NCI-H1092 treated with DMSO at 0.1 percent for 48 hours (cell line): ENCODE measurements around the gene RFTN1.
"Not testable (repeated sequence)": the region's sequence is repeated elsewhere in the genome, so short reads cannot be mapped to it uniquely, and the experiment has no call there.

ENCODE experiments used
- DNase-seq: peaks from one replicate; lab custom pipeline; 2025; lab: John Stamatoyannopoulos, UW

The RFTN1 gene

GRCh38 chr3:16326724-16327349 lies 186.7 kb downstream of the RFTN1 start:
- DNase-seq, result no peak

- DNase-seq, result no peak
Measured at GRCh38 chr3:16325850-16326249, 187.6 kb downstream of the RFTN1 start.

- no peak for DNase-seq
Measured at GRCh38 chr3:16323737-16324136, 189.8 kb downstream of the RFTN1 start.

GRCh38 chr3:16322189-16322588 lies 191.3 kb downstream of the RFTN1 start:
- no peak for DNase-seq

GRCh38 chr3:16320711-16321110 lies 192.8 kb downstream of the RFTN1 start:
- no peak for DNase-seq

- DNase-seq, result no peak
Measured at GRCh38 chr3:16319723-16320122, 193.8 kb downstream of the RFTN1 start.

GRCh38 chr3:16319307-16319706 lies 194.2 kb downstream of the RFTN1 start:
- DNase-seq, result no peak

- no peak for DNase-seq
Measured at GRCh38 chr3:16318176-16318575, 195.3 kb downstream of the RFTN1 start.

- no peak for DNase-seq
Measured at GRCh38 chr3:16317561-16317945, 195.9 kb downstream of the RFTN1 start.

- DNase-seq, result no peak
Measured at GRCh38 chr3:16316847-16317560, 196.5 kb downstream of the RFTN1 start.

GRCh38 chr3:16316396-16316795 lies 197.1 kb downstream of the RFTN1 start:
- DNase-seq, result no peak

- DNase-seq, result no peak
Measured at GRCh38 chr3:16315623-16316022, 197.9 kb downstream of the RFTN1 start.

- no peak for DNase-seq
Measured at GRCh38 chr3:16313886-16314645, 199.4 kb downstream of the RFTN1 start.

GRCh38 chr3:16311960-16312451 lies 201.5 kb downstream of the RFTN1 start:
- no peak for DNase-seq

GRCh38 chr3:16310486-16310885 lies 203.0 kb downstream of the RFTN1 start:
- not testable (repeated sequence) for DNase-seq

GRCh38 chr3:16309558-16309957 lies 203.9 kb downstream of the RFTN1 start:
- DNase-seq, result no peak

- no peak for DNase-seq
Measured at GRCh38 chr3:16308727-16309126, 204.8 kb downstream of the RFTN1 start.

- no peak for DNase-seq
Measured at GRCh38 chr3:16307832-16308531, 205.5 kb downstream of the RFTN1 start.

GRCh38 chr3:16305111-16305541 lies 208.4 kb downstream of the RFTN1 start:
- DNase-seq, result no peak

- no peak for DNase-seq
Measured at GRCh38 chr3:16304061-16305010, 209.2 kb downstream of the RFTN1 start.

GRCh38 chr3:16303037-16303575 lies 210.4 kb downstream of the RFTN1 start:
- DNase-seq, result no peak
